Stomach (tissue), 9 donors: ENCODE measurements around the gene SLC35G2. TPM values are rescaled to one million over a fixed set of nuclear protein-coding genes. Genes with fewer than 3 reads are reported as not detected.
"Not testable (repeated sequence)": the region's sequence is repeated elsewhere in the genome, so short reads cannot be mapped to it uniquely, and the experiment has no call there.

Experiments used
- DNase-seq, 2 donors: peaks; one replicate each; pipeline versions ENCODE4 v3.0.0 to v3.0.0-alpha.2; 2013 to 2019
- H3K27ac ChIP-seq, 5 donors: fragments of 200-600 bp in 4 of 5; sonication (generic) in 4 of 5; one replicate each; pipeline ENCODE4 v1.5.1; 2013 to 2019; ENCODE audit warnings: mild to moderate bottlenecking in 1 of 5, moderate library complexity in 1 of 5
- H3K27me3 ChIP-seq, 3 donors: fragments of 200-600 bp; sonication (generic); one replicate each; pipeline ENCODE4 v1.5.1; 2017 to 2019; ENCODE audit warnings: mixed run types in 1 of 3
- H3K36me3 ChIP-seq, 4 donors: fragments of 200-600 bp; sonication (generic); 1 replicate in 3 of 4; 2 replicates in 1 of 4; pipeline ENCODE4 v1.5.1; 2016 to 2019
- H3K4me1 ChIP-seq, 4 donors: fragments of 200-600 bp; sonication (generic); one replicate each; pipeline ENCODE4 v1.5.1; 2016 to 2019
- H3K4me3 ChIP-seq, 4 donors: fragments of 200-600 bp; sonication (generic) in 3 of 4; one replicate each; pipeline ENCODE4 v1.5.1; 2016 to 2019; ENCODE audit warnings: mild to moderate bottlenecking in 1 of 4
- H3K9me3 ChIP-seq, 4 donors: fragments of 200-600 bp; sonication (generic); one replicate each; pipeline ENCODE4 v1.5.1; 2016 to 2019
- EP300 ChIP-seq: sonication (generic); formaldehyde crosslinking; IDR thresholded peaks from one replicate; pipeline ENCODE4 v1.6.1; 2017; ENCODE audit warnings: antibody characterized with exemption
- POLR2A ChIP-seq, 4 donors: fragments of 450-650 bp; IDR thresholded peaks; one replicate each; pipeline ENCODE4 v1.6.1; 2016; ENCODE audit warnings: antibody characterized with exemption in 4 of 4, control low read depth in 2 of 4, mild to moderate bottlenecking in 1 of 4, moderate library complexity in 1 of 4
- POLR2AphosphoS5 ChIP-seq, 3 donors: sonication (generic); formaldehyde crosslinking; IDR thresholded peaks; one replicate each; pipeline ENCODE4 v1.6.1; 2016; ENCODE audit warnings: antibody characterized with exemption in 3 of 3
- WGBS, 5 donors: extraction: QIAGEN DNeasy Blood & Tissue Kit in 3 of 5; methylation state at CpG; one replicate each; pipeline versions ENCODE4 v1.1.5 to v1.1.7; 2013 to 2018; 5-methylcytosine and 5-hydroxymethylcytosine counted together
- intact Hi-C: fragments of 100-400 bp; cut with DNase I; formaldehyde crosslinking; loops from one replicate; pipeline ENCODE4 v1.15.1; 2023; ENCODE audit warnings: low total_unique reads
- polyA plus RNA-seq, 3 donors: library from polyadenylated mRNA; stranded (reverse); fragments of 200-250 nt; gene quantifications; one replicate each; pipeline ENCODE4 v1.2.3, GENCODE V29; 2013
- total RNA-seq, 5 donors: library from RNA; depleted of rRNA; stranded (reverse); fragments of >200 nt; gene quantifications; one replicate each; pipeline versions ENCODE4 v1.1.0 to v1.2.3, GENCODE V29; 2014 to 2016
- TF ChIP-seq, protein P1 (sequence below), 7 experiments: fragments of 450-650 bp in 4 of 7; fragments of 200-600 bp in 3 of 7; sonication (generic) in 3 of 7; IDR thresholded peaks; one replicate each; pipeline ENCODE4 v1.5.1; 2016 to 2019; ENCODE audit warnings: antibody characterized with exemption in 7 of 7, control low read depth in 2 of 7, mild to moderate bottlenecking in 1 of 7
- donor health status: healthy with polysubstance abuse.
- donor health status: Bipolar disorder and iron deficiency.
- donor health status: healthy.

SLC35G2 gene
- total and polyA plus RNA-seq, 8 donors: 0.45 to 8.3 (median 2.0) TPM; not detected in 1

DNA sequence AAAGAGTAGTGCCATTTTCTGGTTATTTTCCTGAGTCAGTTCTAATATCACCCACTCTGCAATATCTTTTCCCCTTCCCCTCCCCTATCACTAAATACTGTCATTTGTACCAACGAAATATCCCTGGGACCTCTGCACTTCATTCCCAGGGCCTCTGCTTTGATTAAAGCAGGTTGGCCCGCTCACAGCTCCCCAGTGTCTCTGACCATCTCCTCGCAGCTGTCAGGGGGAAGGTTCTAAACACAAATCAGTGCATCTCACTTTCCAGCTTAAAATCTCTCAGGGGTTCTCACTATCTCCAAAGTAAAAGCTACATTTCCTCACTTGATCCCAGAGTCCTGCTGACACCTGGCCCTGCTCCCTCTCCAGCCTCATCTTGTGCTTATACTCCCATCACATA lies 28.1 kb upstream of the SLC35G2 start:
- no peak overlapping the region for H3K27ac ChIP-seq
- intact Hi-C loops: no loop called here
- no peaks in the 10 kb centered on the region for H3K9me3 ChIP-seq
- H3K36me3 ChIP-seq: no peaks in the 10 kb centered on the region
- no peaks in the 10 kb centered on the region for H3K27me3 ChIP-seq
- TF ChIP-seq EP300 (no peak), POLR2A (IDR thresholded peaks at IDR 0.05) (no peak), POLR2AphosphoS5 (IDR thresholded peaks at IDR 0.05) (no peak)
- TF ChIP-seq, protein P1, sequence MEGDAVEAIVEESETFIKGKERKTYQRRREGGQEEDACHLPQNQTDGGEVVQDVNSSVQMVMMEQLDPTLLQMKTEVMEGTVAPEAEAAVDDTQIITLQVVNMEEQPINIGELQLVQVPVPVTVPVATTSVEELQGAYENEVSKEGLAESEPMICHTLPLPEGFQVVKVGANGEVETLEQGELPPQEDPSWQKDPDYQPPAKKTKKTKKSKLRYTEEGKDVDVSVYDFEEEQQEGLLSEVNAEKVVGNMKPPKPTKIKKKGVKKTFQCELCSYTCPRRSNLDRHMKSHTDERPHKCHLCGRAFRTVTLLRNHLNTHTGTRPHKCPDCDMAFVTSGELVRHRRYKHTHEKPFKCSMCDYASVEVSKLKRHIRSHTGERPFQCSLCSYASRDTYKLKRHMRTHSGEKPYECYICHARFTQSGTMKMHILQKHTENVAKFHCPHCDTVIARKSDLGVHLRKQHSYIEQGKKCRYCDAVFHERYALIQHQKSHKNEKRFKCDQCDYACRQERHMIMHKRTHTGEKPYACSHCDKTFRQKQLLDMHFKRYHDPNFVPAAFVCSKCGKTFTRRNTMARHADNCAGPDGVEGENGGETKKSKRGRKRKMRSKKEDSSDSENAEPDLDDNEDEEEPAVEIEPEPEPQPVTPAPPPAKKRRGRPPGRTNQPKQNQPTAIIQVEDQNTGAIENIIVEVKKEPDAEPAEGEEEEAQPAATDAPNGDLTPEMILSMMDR (IDR thresholded peaks at IDR 0.05): no peak
- 78 to 85% (median 82%) methylated on average over 3 of the region's 3 CpGs for WGBS, 5 donors
- DNase-seq: no peak
- H3K4me1 ChIP-seq: peaks cover 5 to 20% (median 15%) of the 10 kb centered on the region in 4 donors
- no peak overlapping the region for H3K4me3 ChIP-seq

DNA sequence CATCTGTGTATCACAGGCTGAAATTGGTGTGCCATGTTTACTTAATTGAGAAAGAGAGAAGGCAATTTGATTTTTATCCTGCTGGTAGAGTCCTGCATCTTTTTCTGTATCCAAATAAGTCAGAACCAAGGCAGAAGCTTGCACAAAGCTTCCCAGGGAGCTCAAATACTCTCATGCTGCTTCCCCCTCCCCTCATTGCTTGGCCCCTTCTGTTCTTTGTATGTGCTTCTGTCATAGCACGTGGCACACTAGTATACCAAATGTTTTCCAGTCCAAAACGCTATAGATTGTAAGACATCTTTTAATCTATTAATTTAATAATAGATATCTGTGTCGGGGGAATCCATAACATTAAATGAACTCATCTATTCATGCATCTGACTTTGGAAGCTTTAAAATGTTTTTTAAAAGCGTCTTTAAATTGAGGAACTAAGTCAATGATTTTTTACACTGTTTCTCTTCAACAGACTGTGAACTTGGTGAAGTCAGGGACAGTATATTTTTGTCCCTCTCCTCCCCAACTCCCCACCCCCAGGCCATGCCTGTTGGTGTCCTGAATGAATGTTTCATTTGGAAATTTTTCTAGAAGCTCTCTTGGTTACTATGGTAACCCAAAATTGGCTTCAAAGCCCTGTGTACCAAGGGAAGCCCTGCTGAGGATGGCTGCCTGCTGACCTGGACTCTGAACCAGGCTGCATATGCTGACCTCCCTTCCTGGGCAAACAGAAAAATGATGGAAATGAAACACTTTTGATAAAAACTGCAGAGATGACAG lies 26.2 kb upstream of the SLC35G2 start:
- Histone ChIP-seq H3K9me3 (no peaks in the 10 kb centered on the region), H3K4me3 (no peak overlapping the region), H3K27ac (no peak overlapping the region), H3K4me1 (peaks cover 0 to 5% (median under 1%) of the 10 kb centered on the region in 4 donors), H3K27me3 (no peaks in the 10 kb centered on the region), H3K36me3 (no peaks in the 10 kb centered on the region)
- DNase-seq: no peak
- TF ChIP-seq POLR2AphosphoS5 (IDR thresholded peaks at IDR 0.05): no peak
- no peak for TF ChIP-seq POLR2A (IDR thresholded peaks at IDR 0.05)
- TF ChIP-seq EP300: no peak
- TF ChIP-seq, protein P1 (IDR thresholded peaks at IDR 0.05): no peak
- WGBS, 5 donors: 62 to 72% (median 64%) methylated on average over 4 of the region's 4 CpGs
- intact Hi-C loops: no loop called here

DNA sequence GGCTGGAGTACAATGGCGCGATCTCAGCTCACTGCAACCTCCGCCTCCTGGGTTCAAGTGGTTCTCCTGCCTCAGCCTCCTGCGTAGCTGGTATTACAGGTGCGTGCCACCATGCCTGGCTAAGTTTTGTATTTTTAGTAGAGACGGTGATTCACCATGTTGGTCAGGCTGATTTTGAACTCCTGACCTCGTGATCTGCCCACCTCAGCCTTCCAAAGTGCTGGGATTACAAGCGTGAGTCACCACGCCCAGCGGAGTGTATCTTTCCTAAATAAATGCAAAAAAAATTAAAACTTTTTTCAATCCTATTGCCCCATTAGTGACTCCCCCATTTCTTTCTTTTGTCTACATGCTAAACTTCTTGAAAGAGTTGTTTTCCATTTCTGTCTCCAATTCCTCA lies 17.8 kb upstream of the SLC35G2 start:
- H3K4me3 ChIP-seq, H3K36me3 ChIP-seq, intact Hi-C loops, H3K4me1 ChIP-seq, H3K9me3 ChIP-seq, DNase-seq, H3K27ac ChIP-seq, H3K27me3 ChIP-seq: not testable (repeated sequence)
- WGBS, 5 donors: 93 to 96% (median 95%) methylated on average over 10 of the region's 10 CpGs

DNA sequence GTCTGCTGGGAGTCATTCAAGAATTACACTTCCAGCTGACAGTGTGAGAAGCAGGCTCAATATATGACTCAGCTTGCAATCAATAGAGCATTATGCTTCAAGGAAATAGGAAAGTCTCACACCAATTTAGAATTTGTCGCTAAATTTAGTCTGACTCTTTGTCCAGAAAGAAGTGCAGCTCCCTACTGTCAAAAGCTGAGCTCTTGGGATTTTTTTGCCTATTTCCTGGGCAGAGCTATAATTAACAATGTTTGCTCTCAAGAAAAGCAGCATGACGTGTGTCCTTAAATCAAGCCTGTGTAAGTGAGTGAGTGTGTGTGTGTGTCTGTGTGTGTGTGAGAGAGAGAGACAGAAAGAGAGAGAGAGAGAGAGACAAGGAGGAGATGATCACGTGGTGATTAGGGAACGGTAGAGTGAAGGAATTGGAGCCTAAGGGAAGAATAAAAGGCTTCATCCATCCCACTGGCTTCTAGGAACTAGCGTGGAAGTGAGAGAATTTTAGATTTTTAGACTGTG lies 16.4 kb upstream of the SLC35G2 start:
- Histone ChIP-seq H3K4me3 (no peak overlapping the region), H3K4me1 (peaks cover 0 to 5% (median 2%) of the 10 kb centered on the region in 4 donors), H3K9me3 (no peaks in the 10 kb centered on the region), H3K27me3 (no peaks in the 10 kb centered on the region), H3K27ac (peak overlapping the region in 2 of 5 donors; percentile 14 to 38), H3K36me3 (no peaks in the 10 kb centered on the region)
- no peak for TF ChIP-seq POLR2A (IDR thresholded peaks at IDR 0.05)
- WGBS, 5 donors: 24 to 39% (median 29%) methylated on average over 5 of the region's 5 CpGs
- intact Hi-C loops: no loop called here
- peak in 1 of 2 donors; percentile 48 for DNase-seq

DNA sequence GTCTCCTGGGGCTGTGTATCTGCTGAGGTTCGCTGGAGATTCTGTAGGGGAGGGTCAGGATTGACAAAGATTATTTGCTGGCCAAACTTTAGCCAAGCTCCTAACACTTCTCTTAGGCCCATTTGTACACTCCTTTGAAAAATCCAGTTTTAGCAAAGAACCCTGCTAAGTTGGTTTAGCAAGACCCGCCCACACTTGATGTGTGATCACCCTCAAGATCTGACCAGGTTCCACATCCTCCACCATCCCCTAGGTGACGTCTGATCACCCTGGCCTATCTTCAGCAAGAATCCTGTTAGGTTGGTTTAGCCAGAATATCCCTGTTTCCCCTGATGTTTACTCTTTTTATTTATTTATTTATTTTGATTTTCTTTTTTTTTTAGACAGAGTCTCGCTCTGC lies 14.8 kb upstream of the SLC35G2 start:
- Histone ChIP-seq H3K4me1 (peaks cover 0 to 5% (median 2%) of the 10 kb centered on the region in 4 donors), H3K4me3 (no peak overlapping the region), H3K27ac (no peak overlapping the region), H3K36me3 (no peaks in the 10 kb centered on the region), H3K9me3 (no peaks in the 10 kb centered on the region), H3K27me3 (no peaks in the 10 kb centered on the region)
- intact Hi-C loops: no loop called here
- WGBS, 5 donors: 87 to 93% (median 91%) methylated on average over 4 of the region's 4 CpGs
- TF ChIP-seq EP300: no peak
- TF ChIP-seq, protein P1 (IDR thresholded peaks at IDR 0.05): no peak
- no peak for TF ChIP-seq POLR2A (IDR thresholded peaks at IDR 0.05)
- no peak for TF ChIP-seq POLR2AphosphoS5 (IDR thresholded peaks at IDR 0.05)
- DNase-seq: no peak
